ENCODE data around the gene MPST.

- no peak for TF ChIP-seq POLR2A (IDR thresholded peaks at IDR 0.05)
- TF ChIP-seq, protein P1, sequence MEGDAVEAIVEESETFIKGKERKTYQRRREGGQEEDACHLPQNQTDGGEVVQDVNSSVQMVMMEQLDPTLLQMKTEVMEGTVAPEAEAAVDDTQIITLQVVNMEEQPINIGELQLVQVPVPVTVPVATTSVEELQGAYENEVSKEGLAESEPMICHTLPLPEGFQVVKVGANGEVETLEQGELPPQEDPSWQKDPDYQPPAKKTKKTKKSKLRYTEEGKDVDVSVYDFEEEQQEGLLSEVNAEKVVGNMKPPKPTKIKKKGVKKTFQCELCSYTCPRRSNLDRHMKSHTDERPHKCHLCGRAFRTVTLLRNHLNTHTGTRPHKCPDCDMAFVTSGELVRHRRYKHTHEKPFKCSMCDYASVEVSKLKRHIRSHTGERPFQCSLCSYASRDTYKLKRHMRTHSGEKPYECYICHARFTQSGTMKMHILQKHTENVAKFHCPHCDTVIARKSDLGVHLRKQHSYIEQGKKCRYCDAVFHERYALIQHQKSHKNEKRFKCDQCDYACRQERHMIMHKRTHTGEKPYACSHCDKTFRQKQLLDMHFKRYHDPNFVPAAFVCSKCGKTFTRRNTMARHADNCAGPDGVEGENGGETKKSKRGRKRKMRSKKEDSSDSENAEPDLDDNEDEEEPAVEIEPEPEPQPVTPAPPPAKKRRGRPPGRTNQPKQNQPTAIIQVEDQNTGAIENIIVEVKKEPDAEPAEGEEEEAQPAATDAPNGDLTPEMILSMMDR (IDR thresholded peaks at IDR 0.05), result no peak
These were observed 29.1 kb upstream of the MPST start for GRCh38 chr22:36990457-36990856.

Data from adrenal gland (tissue), 5 donors.